H1 (cell line): ENCODE measurements around the gene TAGLN3. TPM values are rescaled to one million over a fixed set of nuclear protein-coding genes. Genes with fewer than 3 reads are reported as not detected.

Source experiments
- CTCF ChIA-PET: fragments of 300-600 bp; sonication (Branson Sonifier 250); formaldehyde crosslinking; loops from one replicate; lab custom pipeline; 2021; ENCODE audit not compliant: partially characterized antibody; lab: Charles Lee
- POLR2A ChIA-PET: fragments of 300-600 bp; sonication (Branson Sonifier 250); formaldehyde crosslinking; loops from one replicate; lab custom pipeline; 2021; ENCODE audit warnings: inconsistent platforms; ENCODE audit not compliant: partially characterized antibody; lab: Charles Lee
- DNase-seq, 2 experiments: peaks; one replicate each; pipeline versions ENCODE4 v3.0.0 to v3.0.0-alpha.2; 2010 to 2022; ENCODE audit warnings: low spot score in 2 of 2, low read depth in 1 of 2, mixed read lengths in 1 of 2
- FAIRE-seq: peaks from 2 replicates; lab custom pipeline; 2011; peaks lifted over from hg19 to GRCh38; lab: Jason Lieb, UNC
- H2AFZ ChIP-seq: 2 replicates; pipeline ENCODE4 v1.8.1; 2012; ENCODE audit warnings: low read length, inconsistent platforms
- H2AK5ac ChIP-seq: 2 replicates; pipeline ENCODE4 v1.6.1; 2013; ENCODE audit warnings: low read depth, low read length
- H2BK120ac ChIP-seq: replicated peaks from 2 replicates; pipeline ENCODE3; 2013; ENCODE audit warnings: low read depth, low read length, inconsistent platforms
- H2BK12ac ChIP-seq: 2 replicates; pipeline ENCODE4 v1.6.1; 2013; ENCODE audit warnings: low read depth, low read length
- H2BK15ac ChIP-seq: 2 replicates; pipeline ENCODE4 v1.6.1; 2013; ENCODE audit warnings: low read length
- H2BK20ac ChIP-seq: 2 replicates; pipeline ENCODE4 v1.6.1; 2013; ENCODE audit warnings: low read length
- H2BK5ac ChIP-seq: 2 replicates; pipeline ENCODE4 v1.6.1; 2013; ENCODE audit warnings: low read depth, low read length
- H3K14ac ChIP-seq: 2 replicates; pipeline ENCODE4 v1.6.1; 2013; ENCODE audit warnings: inconsistent platforms; ENCODE audit not compliant: insufficient read length
- H3K18ac ChIP-seq: 2 replicates; pipeline ENCODE4 v1.6.1; 2013; ENCODE audit warnings: low read length; ENCODE audit errors: extremely low read depth
- H3K23ac ChIP-seq: 2 replicates; pipeline ENCODE4 v1.6.1; 2013; ENCODE audit warnings: inconsistent platforms; ENCODE audit not compliant: insufficient read length
- H3K23me2 ChIP-seq: 2 replicates; pipeline ENCODE4 v1.6.1; 2013; ENCODE audit warnings: low read depth, low read length
- H3K27ac ChIP-seq: 2 replicates; pipeline ENCODE4 v1.6.1; 2011; ENCODE audit warnings: low read depth, low read length, inconsistent platforms
- H3K27me3 ChIP-seq, 4 experiments: replicated peaks in 1 of 4; 1 replicate in 1 of 4; 2 replicates in 3 of 4; pipeline versions ENCODE4 v1.6.1 to v1.8.1; 2011 to 2013; ENCODE audit warnings: low read length in 3 of 4, mild to moderate bottlenecking in 3 of 4, inconsistent platforms in 2 of 4, mixed read lengths in 2 of 4, moderate library complexity in 1 of 4; ENCODE audit not compliant: control insufficient read depth in 3 of 4, insufficient read depth in 3 of 4; ENCODE audit errors: extremely low read depth in 1 of 4
- H3K36me3 ChIP-seq, 4 experiments: 2 replicates each; pipeline versions ENCODE4 v1.6.1 to v1.8.1; 2011 to 2013; ENCODE audit warnings: mild to moderate bottlenecking in 4 of 4, low read length in 3 of 4, moderate library complexity in 2 of 4, control low read depth in 1 of 4, inconsistent platforms in 1 of 4; ENCODE audit not compliant: insufficient read depth in 4 of 4, control insufficient read depth in 2 of 4
- H3K4ac ChIP-seq: replicated peaks from 2 replicates; pipeline ENCODE3; 2013; ENCODE audit warnings: low read length, low read depth, mixed read lengths, inconsistent platforms; ENCODE audit not compliant: insufficient read length
- H3K4me1 ChIP-seq, 4 experiments: replicated peaks in 1 of 4; 1 replicate in 1 of 4; 2 replicates in 3 of 4; pipeline versions ENCODE4 v1.6.1 to v1.8.1; 2011 to 2013; ENCODE audit warnings: low read length in 3 of 4, inconsistent platforms in 2 of 4, mixed read lengths in 1 of 4; ENCODE audit not compliant: insufficient read depth in 4 of 4, control insufficient read depth in 3 of 4
- H3K4me2 ChIP-seq, 2 experiments: 2 replicates each; pipeline versions ENCODE4 v1.6.1 to v1.8.1; 2011 to 2013; ENCODE audit warnings: low read depth in 2 of 2, low read length in 2 of 2, control low read depth in 1 of 2, inconsistent platforms in 1 of 2, mild to moderate bottlenecking in 1 of 2; ENCODE audit not compliant: insufficient read depth in 1 of 2
- H3K4me3 ChIP-seq, 4 experiments: fragments of 200-600, 300-600 bp in 1 of 4; sonication (generic), shearing (Covaris generic), sonication (Bioruptor Twin) in 1 of 4; 2 replicates each; pipeline versions ENCODE4 v1.5.1 to v1.8.1; 2011 to 2016; ENCODE audit warnings: low read length in 4 of 4, low read depth in 3 of 4, control low read depth in 2 of 4, inconsistent platforms in 2 of 4, mild to moderate bottlenecking in 2 of 4, mixed read lengths in 1 of 4, moderate library complexity in 1 of 4; ENCODE audit not compliant: insufficient read depth in 2 of 4; ENCODE audit errors: extremely low read depth in 1 of 4
- H3K56ac ChIP-seq: replicated peaks from 2 replicates; pipeline ENCODE3; 2013; ENCODE audit warnings: low read depth, mild to moderate bottlenecking, mixed read lengths, low read length, inconsistent platforms; ENCODE audit not compliant: insufficient read length
- H3K79me1 ChIP-seq: 2 replicates; pipeline ENCODE4 v1.6.1; 2013; ENCODE audit warnings: low read depth, low read length, control low read depth
- H3K79me2 ChIP-seq, 2 experiments: 2 replicates each; pipeline versions ENCODE4 v1.6.1 to v1.8.1; 2012 to 2013; ENCODE audit warnings: low read length in 2 of 2, mild to moderate bottlenecking in 2 of 2, inconsistent platforms in 1 of 2; ENCODE audit not compliant: insufficient read depth in 2 of 2, control insufficient read depth in 1 of 2
- H3K9ac ChIP-seq, 4 experiments: replicated peaks in 1 of 4; 1 replicate in 1 of 4; 2 replicates in 3 of 4; pipeline versions ENCODE4 v1.6.1 to v1.8.1; 2011 to 2013; ENCODE audit warnings: low read depth in 3 of 4, low read length in 3 of 4, control low read depth in 2 of 4, mild to moderate bottlenecking in 2 of 4, moderate library complexity in 2 of 4, inconsistent platforms in 1 of 4; ENCODE audit errors: extremely low read depth in 1 of 4
- H3K9me3 ChIP-seq, 2 experiments: 2 replicates each; pipeline versions ENCODE4 v1.6.1 to v1.8.1; 2012 to 2013; ENCODE audit warnings: mild to moderate bottlenecking in 2 of 2, moderate library complexity in 2 of 2, control low read depth in 1 of 2, inconsistent platforms in 1 of 2, low read depth in 1 of 2, low read length in 1 of 2, mixed read lengths in 1 of 2; ENCODE audit not compliant: insufficient read depth in 2 of 2
- H4K20me1 ChIP-seq, 2 experiments: replicated peaks in 1 of 2; 2 replicates each; pipeline versions ENCODE3 to v1.8.1; 2011 to 2013; ENCODE audit warnings: inconsistent platforms in 2 of 2, low read length in 2 of 2, mild to moderate bottlenecking in 1 of 2; ENCODE audit not compliant: insufficient read depth in 2 of 2, control insufficient read depth in 1 of 2
- H4K5ac ChIP-seq: 2 replicates; pipeline ENCODE4 v1.6.1; 2013; ENCODE audit warnings: low read length, low read depth, mixed read lengths, inconsistent platforms; ENCODE audit not compliant: insufficient read length
- H4K8ac ChIP-seq: 2 replicates; pipeline ENCODE4 v1.8.0; 2013; ENCODE audit warnings: mild to moderate bottlenecking, moderate library complexity, low read length, inconsistent platforms; ENCODE audit not compliant: insufficient read depth; ENCODE audit errors: extremely low read depth
- H4K91ac ChIP-seq: replicated peaks from 2 replicates; pipeline ENCODE3; 2013; ENCODE audit warnings: low read length, mixed read lengths, inconsistent platforms; ENCODE audit not compliant: insufficient read length
- BCL11A ChIP-seq, 2 experiments: IDR thresholded peaks; one replicate each; pipeline ENCODE4 v1.6.1; 2011; ENCODE audit warnings: low read depth in 2 of 2, low read length in 2 of 2, mild to moderate bottlenecking in 2 of 2
- CEBPB ChIP-seq: IDR thresholded peaks from 2 replicates; pipeline ENCODE4 v1.6.1; 2012; ENCODE audit warnings: low read depth, low read length
- CHD1 ChIP-seq: IDR thresholded peaks from 2 replicates; pipeline ENCODE4 v1.6.1; 2012; ENCODE audit warnings: low read depth, low read length, improper control_type of control experiment
- CTBP2 ChIP-seq: IDR thresholded peaks from 2 replicates; pipeline ENCODE4 v1.7.0; 2011; ENCODE audit warnings: borderline replicate concordance, mild to moderate bottlenecking, moderate library complexity, mixed read lengths, low read length; ENCODE audit not compliant: insufficient read depth, insufficient read length
- KDM1A ChIP-seq: fragments of 200-600, 300-600 bp; sonication (generic); IDR thresholded peaks from 2 replicates; pipeline ENCODE4 v1.7.1; 2016; ENCODE audit warnings: mild to moderate bottlenecking, low read length, borderline replicate concordance
- KDM4A ChIP-seq: IDR thresholded peaks from one replicate; pipeline ENCODE4 v1.7.1; 2012; ENCODE audit warnings: low read depth, mild to moderate bottlenecking, moderate library complexity, low read length, inconsistent platforms; ENCODE audit not compliant: severe bottlenecking
- MAFK ChIP-seq: IDR thresholded peaks from 2 replicates; pipeline ENCODE4 v1.6.1; 2012; ENCODE audit warnings: low read depth, mild to moderate bottlenecking, improper control_type of control experiment, low read length
- POLR2A ChIP-seq, 2 experiments: IDR thresholded peaks; 1 replicate in 1 of 2; 2 replicates in 1 of 2; pipeline ENCODE4 v1.6.1; 2011; ENCODE audit warnings: low read depth in 2 of 2, low read length in 2 of 2, mild to moderate bottlenecking in 2 of 2; ENCODE audit errors: control extremely low read depth in 1 of 2
- POLR2AphosphoS5 ChIP-seq: IDR thresholded peaks from 2 replicates; pipeline ENCODE4 v1.6.1; 2011; ENCODE audit warnings: low read depth, low read length
- RNF2 ChIP-seq: fragments of 200-900, 300-1000 bp; sonication (generic); IDR thresholded peaks from 2 replicates; pipeline ENCODE4 v1.7.1; 2016; ENCODE audit warnings: borderline replicate concordance, low read depth, mild to moderate bottlenecking, antibody characterized with exemption, low read length; ENCODE audit not compliant: poor library complexity, severe bottlenecking; ENCODE audit errors: missing control alignments
- RXRA ChIP-seq: IDR thresholded peaks from 2 replicates; pipeline ENCODE4 v1.6.1; 2011; ENCODE audit warnings: low read depth, mild to moderate bottlenecking, low read length, moderate library complexity; ENCODE audit not compliant: insufficient read depth
- SAP30 ChIP-seq: fragments of 300-600 bp; sonication (generic); IDR thresholded peaks from 2 replicates; pipeline ENCODE4 v1.7.1; 2012; ENCODE audit warnings: low read length, moderate library complexity, mild to moderate bottlenecking, inconsistent platforms; ENCODE audit not compliant: insufficient read depth, insufficient replicate concordance
- SIRT6 ChIP-seq: IDR thresholded peaks from one replicate; pipeline ENCODE4 v1.7.1; 2012; ENCODE audit warnings: low read length, inconsistent platforms
- SUZ12 ChIP-seq: fragments of 200-600 bp; sonication (generic); IDR thresholded peaks from 2 replicates; pipeline ENCODE4 v1.6.1; 2012; ENCODE audit warnings: mild to moderate bottlenecking, inconsistent platforms, low read length, moderate library complexity, mixed read lengths
- WGBS, 2 experiments: shearing (Covaris generic) in 1 of 2; methylation state at CpG; one replicate each; pipeline versions ENCODE4 v1.1.6 to v1.1.7; 2013 to 2015; ENCODE audit warnings: low lambda C conversion rate in 2 of 2, mixed read lengths in 2 of 2, inconsistent platforms in 1 of 2, low coverage in 1 of 2, missing lambda C conversion rate in 1 of 2; ENCODE audit not compliant: insufficient replicate concordance in 2 of 2, insufficient coverage in 1 of 2, insufficient read length in 1 of 2; ENCODE audit errors: extremely low coverage in 1 of 2, missing lambda C conversion rate in 1 of 2; 5-methylcytosine and 5-hydroxymethylcytosine counted together
- polyA plus RNA-seq, 7 experiments: library from polyadenylated mRNA; depleted of rRNA in 3 of 7; stranded (reverse) in 5 of 7; unstranded in 2 of 7; fragments of >200 nt in 5 of 7; fragments of 200-250 nt in 2 of 7; gene quantifications; 1 replicate in 5 of 7; 2 replicates in 1 of 7; 4 replicates in 1 of 7; pipeline versions ENCODE4 v1.2.1 to v1.2.3, GENCODE V29; 2011 to 2013; ENCODE audit warnings: missing spikeins in 2 of 7, mixed read lengths in 2 of 7
- total RNA-seq: library from RNA; stranded (reverse); fragmentation: NEBNext Ultra II Directional; extraction: Animal tissue kit (Norgen Biotek cat#: 25700); gene quantifications from 2 replicates; pipeline ENCODE4 v1.2.1, GENCODE V29; 2021

The TAGLN3 gene
- total and polyA plus RNA-seq, 2 of the 8 experiments (the other 6 are each of a cell fraction or from before 2014, with no cell fraction given) = 6.3 to 7.5 TPM

DNA sequence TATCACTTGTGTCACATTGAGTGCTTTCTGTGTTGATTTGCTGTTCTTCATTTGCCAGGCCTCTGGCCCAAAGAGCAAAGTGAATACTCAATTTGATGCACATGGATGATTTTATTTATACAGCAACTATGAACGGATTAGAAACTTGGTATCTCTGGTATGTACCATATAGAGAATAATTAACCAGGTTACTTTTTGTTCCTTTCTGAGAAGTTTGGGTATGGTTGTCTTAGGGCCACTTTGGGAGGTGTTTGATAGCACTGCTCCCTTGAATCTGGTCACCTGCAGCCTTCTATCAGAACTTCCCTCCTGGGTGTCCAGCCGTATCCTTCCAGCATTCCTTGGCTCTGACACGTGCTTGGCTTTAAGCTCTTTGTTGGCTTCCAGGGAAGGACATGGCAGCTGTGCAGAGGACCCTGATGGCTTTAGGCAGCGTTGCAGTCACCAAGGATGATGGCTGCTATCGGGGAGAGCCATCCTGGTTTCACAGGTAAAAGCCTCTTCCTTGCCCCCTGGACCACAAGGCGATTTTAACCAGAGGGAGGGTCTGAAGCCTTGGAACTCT, 12.7 kb downstream of the TAGLN3 start:
- H3K79me2 ChIP-seq = no peaks in the 10 kb centered on the region
- H3K4me3 ChIP-seq = no peak overlapping the region
- TF ChIP-seq RXRA (no peak), CHD1 (no peak), POLR2A (IDR thresholded peaks at IDR 0.05; ENCODE audit: control extremely low read depth in 1 of 2, low read depth in 2 of 2, low read length in 2 of 2) (no peak), KDM1A (no peak), POLR2AphosphoS5 (no peak), MAFK (no peak), CEBPB (no peak), RNF2 (no peak), KDM4A (no peak), SUZ12 (no peak), SAP30 (no peak), CTBP2 (no peak), SIRT6 (no peak), BCL11A (IDR thresholded peaks at IDR 0.05; ENCODE audit: low read depth in 2 of 2, low read length in 2 of 2) (no peak)

More for the DNA sequence above, 12.7 kb downstream of the TAGLN3 start:
- no peak overlapping the region for H4K5ac ChIP-seq
- no peak overlapping the region for H4K8ac ChIP-seq
- ChIA-PET CTCF (interaction anchor here (0.9 to 12.0 kb wide), 9 partner anchors 10 to 294 kb away, joined by 3 to 384 read pairs (median 8); partner anchors contain the start of gene TAGLN3), POLR2A (interaction anchor here (1.2 kb wide), 1 partner anchor 33 kb away, joined by 3 read pairs; the partner anchor contains the start of gene ABHD10)
- no peaks in the 10 kb centered on the region for H3K79me1 ChIP-seq
- no peaks in the 10 kb centered on the region for H3K4me1 ChIP-seq
- no peaks in the 10 kb centered on the region for H3K36me3 ChIP-seq
- no peak overlapping the region for H3K18ac ChIP-seq
- no peak overlapping the region for H2BK20ac ChIP-seq
- H2BK120ac ChIP-seq = no peak overlapping the region
- H2BK15ac ChIP-seq = no peak overlapping the region
- H3K23ac ChIP-seq = no peak overlapping the region
- H3K27me3 ChIP-seq = no peaks in the 10 kb centered on the region
- no peak overlapping the region for H2BK5ac ChIP-seq
- no peak for DNase-seq
- H3K23me2 ChIP-seq = no peaks in the 10 kb centered on the region; the same call in 1 of the 2 replicates
- H3K4me2 ChIP-seq = no peak overlapping the region
- H3K56ac ChIP-seq = no peak overlapping the region
- no peaks in the 10 kb centered on the region for H3K9me3 ChIP-seq
- no peak overlapping the region for H3K9ac ChIP-seq
- H4K20me1 ChIP-seq = no peaks in the 10 kb centered on the region
- no peak for FAIRE-seq
- no peak overlapping the region for H2AFZ ChIP-seq
- H3K4ac ChIP-seq = no peak overlapping the region
- H2BK12ac ChIP-seq = no peak overlapping the region
- H4K91ac ChIP-seq = no peak overlapping the region
- H3K27ac ChIP-seq = no peak overlapping the region
- H3K14ac ChIP-seq = no peak overlapping the region
- no peak overlapping the region for H2AK5ac ChIP-seq
- WGBS, 2 experiments = 81% methylated on average over 6 of the region's 6 CpGs; no CpG with 5 or more reads in 1 of the 2 experiments
